Measurements from ENCODE around the gene ELF5. TPM values are rescaled to one million over a fixed set of nuclear protein-coding genes. Genes with fewer than 3 reads are reported as not detected.

Gene ELF5
- total RNA-seq, 1 experiment from 2014 or later, result 0.11 TPM

GRCh38 chr11:34468209-34468841 lies 45.3 kb downstream of the ELF5 start:
- no peaks in the 10 kb centered on the region; the same call in none of the 2 replicates for H3K36me3 ChIP-seq (ENCODE audit: control insufficient read depth, insufficient read depth, low read length)
- intact Hi-C loops (cut with micrococcal nuclease; ENCODE audit: unreplicated experiment), result loop anchor here (1.0 to 5.0 kb wide), 4 partner anchors 41 to 294 kb away; partner anchors contain the start of gene ABTB2
- TF ChIP-seq CTCF (IDR thresholded peaks at IDR 0.05; ENCODE audit: insufficient read depth in 1 of 2, low read depth in 1 of 2, low read length in 1 of 2, severe bottlenecking in 1 of 2, unreplicated experiment in 1 of 2), result peak; percentile 80 to 89
- peaks cover 10% of the 10 kb centered on the region; the same call in 1 of the 2 replicates for H3K9me3 ChIP-seq
- no peaks in the 10 kb centered on the region for H3K4me1 Mint-ChIP-seq (ENCODE audit: low read depth, unreplicated experiment)
- POLR2A ChIA-PET, result no interaction called here
- H3K4me1 ChIP-seq, result no peaks in the 10 kb centered on the region
- no peak overlapping the region for H3K4me3 Mint-ChIP-seq (ENCODE audit: unreplicated experiment)
- CTCF ChIA-PET, result interaction anchor here (0.5 to 2.8 kb wide), 4 partner anchors 24 to 294 kb away, joined by 3 to 16 read pairs (median 3); no protein-coding TSS in a partner anchor
- peaks cover 11% of the 10 kb centered on the region for H3K9me3 Mint-ChIP-seq (ENCODE audit: unreplicated experiment)
- no peaks in the 10 kb centered on the region for H3K27me3 Mint-ChIP-seq (ENCODE audit: insufficient read depth, unreplicated experiment)
- no peak overlapping the region for H3K4me3 ChIP-seq (ENCODE audit: low read depth, low read length)
- H3K36me3 Mint-ChIP-seq (ENCODE audit: insufficient read depth, unreplicated experiment), result peaks cover 45% of the 10 kb centered on the region
- peak; percentile 53 to 54 for DNase-seq
- H3K27ac Mint-ChIP-seq (ENCODE audit: unreplicated experiment), result no peak overlapping the region
- H3K27me3 ChIP-seq (replicated peaks; ENCODE audit: control insufficient read depth, insufficient read depth, low read length), result no peaks in the 10 kb centered on the region
- no TSS peak for BruUV-seq (replicated peaks)

DNA sequence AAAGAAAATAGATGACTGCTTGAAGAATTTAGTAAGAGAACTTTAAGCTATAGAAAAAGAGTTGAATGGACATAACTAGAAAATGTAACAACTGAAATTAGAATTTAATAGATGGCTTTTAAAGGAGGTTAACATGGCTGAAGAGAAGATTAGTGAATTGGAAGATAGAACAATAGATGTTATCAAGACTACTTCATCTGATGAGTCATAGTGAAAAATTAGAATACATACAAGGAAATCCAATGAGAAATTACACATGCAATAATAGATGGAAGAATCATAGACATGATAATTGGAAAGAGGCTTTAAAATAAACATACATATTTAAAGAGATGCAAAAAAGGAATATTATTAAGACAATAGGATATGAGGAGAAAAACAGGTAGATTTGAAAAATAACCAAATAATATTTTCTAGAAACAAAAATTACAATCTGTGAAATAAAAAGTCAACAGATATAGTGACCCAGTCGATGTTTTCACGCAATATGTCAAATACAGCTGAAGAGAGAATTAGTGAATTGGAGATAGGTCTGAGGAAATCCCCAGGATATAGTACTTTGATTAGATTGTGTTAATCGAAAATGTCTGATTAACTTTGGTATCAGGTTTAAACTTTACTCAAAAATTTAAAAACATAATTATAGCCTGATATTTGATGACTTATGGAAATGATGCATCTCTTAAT lies 46.6 kb downstream of the ELF5 start:
- no peak for TF ChIP-seq CTCF (IDR thresholded peaks at IDR 0.05; ENCODE audit: insufficient read depth in 1 of 2, low read depth in 1 of 2, low read length in 1 of 2, severe bottlenecking in 1 of 2, unreplicated experiment in 1 of 2)
- BruUV-seq (replicated peaks), result no TSS peak
- Mint-ChIP-seq H3K27ac (ENCODE audit: unreplicated experiment) (no peak overlapping the region), H3K4me1 (ENCODE audit: low read depth, unreplicated experiment) (no peaks in the 10 kb centered on the region), H3K36me3 (ENCODE audit: insufficient read depth, unreplicated experiment) (peaks cover 46% of the 10 kb centered on the region), H3K4me3 (ENCODE audit: unreplicated experiment) (no peak overlapping the region), H3K27me3 (ENCODE audit: insufficient read depth, unreplicated experiment) (no peaks in the 10 kb centered on the region), H3K9me3 (ENCODE audit: unreplicated experiment) (peaks cover 11% of the 10 kb centered on the region)
- H3K4me3 ChIP-seq (ENCODE audit: low read depth, low read length), result no peak overlapping the region
- H3K4me1 ChIP-seq, result no peaks in the 10 kb centered on the region
- ChIA-PET CTCF (interaction anchor here (2.8 kb wide), 1 partner anchor 101 kb away, joined by 16 read pairs; no protein-coding TSS in a partner anchor), POLR2A (no interaction called here)
- peaks cover 10% of the 10 kb centered on the region; the same call in 1 of the 2 replicates for H3K9me3 ChIP-seq
- peaks cover 1% of the 10 kb centered on the region for H3K36me3 ChIP-seq (ENCODE audit: control insufficient read depth, insufficient read depth, low read length)
- no peaks in the 10 kb centered on the region for H3K27me3 ChIP-seq (replicated peaks; ENCODE audit: control insufficient read depth, insufficient read depth, low read length)
- no peak for DNase-seq
- intact Hi-C loops (cut with micrococcal nuclease; ENCODE audit: unreplicated experiment), result loop anchor here (5.0 kb wide), 1 partner anchor 40 kb away; no protein-coding TSS in a partner anchor

DNA sequence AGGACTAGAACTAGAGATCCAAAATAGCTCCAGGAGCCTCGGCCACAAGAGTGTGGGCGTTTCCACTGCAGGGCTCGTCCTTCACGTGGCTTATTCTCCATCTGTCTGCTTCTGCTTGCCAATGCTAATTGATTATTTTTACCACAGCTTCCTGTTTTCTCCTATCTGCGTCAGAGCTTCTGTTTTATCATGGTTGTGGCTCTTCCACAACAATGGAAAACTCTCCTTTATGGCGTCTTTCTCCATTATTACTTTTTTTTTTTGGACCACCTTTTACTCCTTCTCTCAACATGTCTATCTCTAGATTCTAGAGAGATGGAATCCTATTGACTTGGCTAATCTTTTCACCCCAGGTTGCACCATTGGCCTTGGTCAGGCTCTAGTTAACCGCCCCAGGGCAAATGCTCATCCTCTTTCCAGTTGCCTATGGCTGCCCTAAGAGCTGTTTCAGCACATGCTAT lies 49.0 kb downstream of the ELF5 start:
- Mint-ChIP-seq H3K27ac (ENCODE audit: unreplicated experiment) (no peak overlapping the region), H3K4me1 (ENCODE audit: low read depth, unreplicated experiment) (no peaks in the 10 kb centered on the region), H3K9me3 (ENCODE audit: unreplicated experiment) (peaks cover 11% of the 10 kb centered on the region), H3K27me3 (ENCODE audit: insufficient read depth, unreplicated experiment) (no peaks in the 10 kb centered on the region), H3K4me3 (ENCODE audit: unreplicated experiment) (no peak overlapping the region), H3K36me3 (ENCODE audit: insufficient read depth, unreplicated experiment) (peaks cover 40% of the 10 kb centered on the region)
- BruUV-seq (replicated peaks), result no TSS peak
- DNase-seq, result no peak
- ChIA-PET POLR2A (no interaction called here), CTCF (no interaction called here)
- intact Hi-C loops (cut with micrococcal nuclease; ENCODE audit: unreplicated experiment), result loop anchor here (5.0 kb wide), 1 partner anchor 37 kb away; no protein-coding TSS in a partner anchor
- Histone ChIP-seq H3K36me3 (ENCODE audit: control insufficient read depth, insufficient read depth, low read length) (peaks cover 1% of the 10 kb centered on the region), H3K27me3 (replicated peaks; ENCODE audit: control insufficient read depth, insufficient read depth, low read length) (no peaks in the 10 kb centered on the region), H3K4me1 (peaks cover 5% of the 10 kb centered on the region), H3K9me3 (peaks cover 10% of the 10 kb centered on the region; the same call in 1 of the 2 replicates), H3K4me3 (ENCODE audit: low read depth, low read length) (no peak overlapping the region)
- no peak for TF ChIP-seq CTCF (IDR thresholded peaks at IDR 0.05; ENCODE audit: insufficient read depth in 1 of 2, low read depth in 1 of 2, low read length in 1 of 2, severe bottlenecking in 1 of 2, unreplicated experiment in 1 of 2)
